ENCODE measurements around the gene SOX10.

DNA sequence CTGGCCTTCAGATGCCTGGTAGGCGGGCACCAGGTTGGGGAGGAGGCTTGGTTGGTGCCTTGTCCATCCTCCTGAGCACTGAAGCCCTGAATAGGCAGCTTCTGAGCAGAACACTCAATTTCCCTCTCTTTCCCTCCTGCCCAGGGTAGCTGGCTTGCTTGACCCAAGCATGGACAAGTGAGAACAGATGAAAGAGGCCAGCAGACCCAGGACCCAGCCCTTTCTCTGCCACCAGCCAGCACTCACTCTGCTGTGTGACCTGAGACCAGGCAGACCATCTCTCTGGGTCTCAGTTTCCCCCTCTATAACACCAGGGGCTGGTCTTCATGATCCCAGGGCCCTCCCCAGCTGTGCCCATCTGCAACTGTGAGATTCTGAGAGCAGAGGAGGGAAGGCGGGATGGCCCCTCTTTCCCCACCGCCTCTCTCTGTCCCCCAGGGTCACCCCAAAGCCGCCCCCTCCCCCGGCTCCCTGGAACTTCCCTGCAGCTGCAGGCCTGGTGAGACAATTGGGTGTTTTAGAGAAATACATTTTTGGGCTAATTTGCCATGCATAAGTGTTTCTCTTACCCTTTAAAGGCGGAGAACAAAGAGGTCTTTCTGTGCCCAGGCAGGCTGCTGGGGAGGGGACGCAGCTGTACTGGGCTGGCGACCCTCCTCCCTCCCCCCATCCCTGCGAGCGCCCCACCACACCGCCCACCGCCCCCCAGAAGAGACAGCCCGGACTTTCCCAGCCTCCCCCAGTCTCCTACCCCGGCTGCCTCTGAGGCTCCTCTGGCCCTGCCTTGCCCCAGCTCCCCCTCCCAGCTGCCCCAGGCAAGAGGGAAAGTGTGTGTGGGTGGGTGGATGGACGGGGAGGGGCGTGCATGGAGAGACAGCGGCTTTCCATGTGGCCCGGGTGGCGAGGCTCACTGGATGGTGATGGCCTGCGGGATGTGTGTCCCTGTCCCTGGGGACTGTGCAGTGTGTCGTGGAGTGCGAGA is 42.1 kb upstream of the SOX10 start:
- no peak for TF ChIP-seq EZH2 (IDR thresholded peaks at IDR 0.05; ENCODE audit: insufficient read depth, low read length)
- TF ChIP-seq, protein P1, sequence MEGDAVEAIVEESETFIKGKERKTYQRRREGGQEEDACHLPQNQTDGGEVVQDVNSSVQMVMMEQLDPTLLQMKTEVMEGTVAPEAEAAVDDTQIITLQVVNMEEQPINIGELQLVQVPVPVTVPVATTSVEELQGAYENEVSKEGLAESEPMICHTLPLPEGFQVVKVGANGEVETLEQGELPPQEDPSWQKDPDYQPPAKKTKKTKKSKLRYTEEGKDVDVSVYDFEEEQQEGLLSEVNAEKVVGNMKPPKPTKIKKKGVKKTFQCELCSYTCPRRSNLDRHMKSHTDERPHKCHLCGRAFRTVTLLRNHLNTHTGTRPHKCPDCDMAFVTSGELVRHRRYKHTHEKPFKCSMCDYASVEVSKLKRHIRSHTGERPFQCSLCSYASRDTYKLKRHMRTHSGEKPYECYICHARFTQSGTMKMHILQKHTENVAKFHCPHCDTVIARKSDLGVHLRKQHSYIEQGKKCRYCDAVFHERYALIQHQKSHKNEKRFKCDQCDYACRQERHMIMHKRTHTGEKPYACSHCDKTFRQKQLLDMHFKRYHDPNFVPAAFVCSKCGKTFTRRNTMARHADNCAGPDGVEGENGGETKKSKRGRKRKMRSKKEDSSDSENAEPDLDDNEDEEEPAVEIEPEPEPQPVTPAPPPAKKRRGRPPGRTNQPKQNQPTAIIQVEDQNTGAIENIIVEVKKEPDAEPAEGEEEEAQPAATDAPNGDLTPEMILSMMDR (IDR thresholded peaks at IDR 0.05; ENCODE audit: insufficient read depth, low read depth, low read length) = no peak

All from astrocyte (in vitro differentiated cells and primary cell).